SK-N-MC (cell line): ENCODE measurements around the gene ZSCAN4.

ENCODE experiments used
- DNase-seq: peaks from one replicate; pipeline ENCODE4 v3.0.0-alpha.2; 2011; ENCODE audit warnings: low read depth, low spot score
- H3K27ac ChIP-seq: fragments of 200-600 bp; sonication (generic); 2 replicates; pipeline ENCODE4 v1.5.1; 2016; ENCODE audit warnings: mixed run types
- H3K36me3 ChIP-seq: fragments of 200-600 bp; sonication (generic); 2 replicates; pipeline ENCODE4 v1.6.1; 2017; ENCODE audit warnings: antibody characterized with exemption, low read length, mixed read lengths; ENCODE audit not compliant: insufficient read depth
- H3K4me3 ChIP-seq: fragments of 200-600 bp; sonication (generic); 2 replicates; pipeline ENCODE4 v1.5.1; 2016
- H3K9ac ChIP-seq: fragments of 200-600 bp; sonication (generic); 2 replicates; pipeline ENCODE4 v1.8.0; 2017; ENCODE audit warnings: mixed run types, mixed read lengths; ENCODE audit not compliant: insufficient read length
- H3K9me3 ChIP-seq: fragments of 200-600 bp; sonication (generic); 2 replicates; pipeline ENCODE4 v1.6.1; 2017; ENCODE audit warnings: low read depth, mild to moderate bottlenecking, antibody characterized with exemption, low read length, moderate library complexity, mixed read lengths
- EZH2 ChIP-seq: fragments of 200-600 bp; sonication (generic); IDR thresholded peaks from one replicate; pipeline ENCODE4 v1.6.1; 2017; ENCODE audit warnings: antibody characterized with exemption
- FOXP2 ChIP-seq: optimal IDR thresholded peaks from 2 replicates; pipeline ENCODE3; 2011; ENCODE audit warnings: mild to moderate bottlenecking, moderate library complexity; ENCODE audit not compliant: insufficient read depth; ENCODE audit errors: extremely low read length, control extremely low read depth
- POLR2AphosphoS5 ChIP-seq: IDR thresholded peaks from 2 replicates; pipeline ENCODE4 v1.6.1; 2012; ENCODE audit warnings: mild to moderate bottlenecking, low read depth, low read length, borderline replicate concordance

ZSCAN4 gene

DNA sequence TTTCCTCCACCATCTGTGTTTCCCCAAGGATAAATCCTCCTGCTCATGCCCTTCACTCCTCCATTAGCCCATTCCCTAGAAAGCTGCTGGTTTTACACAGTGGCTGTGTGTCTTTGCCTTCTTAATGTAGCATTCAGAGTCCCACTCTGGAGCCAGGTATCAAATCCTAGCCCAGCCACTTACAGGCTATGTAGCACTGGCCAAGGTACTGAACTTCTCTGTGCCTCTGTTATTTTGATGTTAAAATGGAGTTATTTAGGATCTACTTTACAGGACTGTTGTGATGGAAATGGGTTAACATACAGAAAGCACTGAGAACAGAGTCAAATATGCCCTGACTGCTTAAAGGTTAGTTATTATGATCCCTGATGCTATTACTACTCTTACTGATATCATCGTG is 1.5 kb upstream of the ZSCAN4 start:
- no peak overlapping the region for H3K27ac ChIP-seq
- no peak overlapping the region for H3K9ac ChIP-seq
- no peak overlapping the region for H3K4me3 ChIP-seq
- H3K9me3 ChIP-seq = no peaks in the 10 kb centered on the region
- DNase-seq = no peak
- no peaks in the 10 kb centered on the region for H3K36me3 ChIP-seq
- TF ChIP-seq POLR2AphosphoS5 (no peak), EZH2 (no peak), FOXP2 (no peak)

DNA sequence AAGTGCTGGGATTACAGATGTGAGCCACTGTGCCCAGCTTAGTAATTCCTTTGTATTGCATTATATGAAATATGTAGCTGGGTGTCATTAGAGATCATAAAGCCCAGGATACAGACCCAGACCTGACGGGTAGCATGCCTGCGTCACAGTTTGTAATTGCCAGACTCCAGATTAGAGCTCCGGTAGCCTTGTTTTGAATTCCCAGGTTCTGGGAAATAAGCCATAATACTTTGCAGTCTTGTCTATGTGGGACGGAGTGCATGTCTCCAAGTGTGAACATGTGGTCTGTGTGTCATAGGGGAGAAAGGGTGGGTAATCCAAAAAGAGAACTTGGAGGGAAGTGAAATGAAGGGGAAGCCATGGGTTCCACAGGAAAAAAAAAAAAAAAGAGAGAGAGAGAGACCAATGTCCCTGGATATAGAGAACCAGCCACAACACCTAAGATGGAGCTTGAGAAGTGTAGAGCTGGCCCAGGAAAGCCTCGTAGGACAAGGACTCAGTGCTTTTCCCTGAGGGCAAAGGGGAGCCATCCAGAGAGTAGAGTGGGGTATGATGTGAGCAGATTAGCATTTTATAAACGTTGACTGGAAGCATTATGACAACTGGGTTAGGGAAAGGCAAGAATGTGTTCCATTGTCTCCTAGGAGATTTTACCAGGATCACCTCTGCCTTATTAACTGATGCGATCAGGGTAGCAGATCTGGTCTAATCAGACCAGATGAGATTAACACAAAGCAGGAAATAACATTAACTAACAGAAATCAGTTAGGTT is 2.6 kb downstream of the ZSCAN4 start:
- DNase-seq = no peak
- H3K27ac ChIP-seq = no peak overlapping the region
- no peak for TF ChIP-seq EZH2
- TF ChIP-seq FOXP2 = no peak
- TF ChIP-seq POLR2AphosphoS5 = no peak

DNA sequence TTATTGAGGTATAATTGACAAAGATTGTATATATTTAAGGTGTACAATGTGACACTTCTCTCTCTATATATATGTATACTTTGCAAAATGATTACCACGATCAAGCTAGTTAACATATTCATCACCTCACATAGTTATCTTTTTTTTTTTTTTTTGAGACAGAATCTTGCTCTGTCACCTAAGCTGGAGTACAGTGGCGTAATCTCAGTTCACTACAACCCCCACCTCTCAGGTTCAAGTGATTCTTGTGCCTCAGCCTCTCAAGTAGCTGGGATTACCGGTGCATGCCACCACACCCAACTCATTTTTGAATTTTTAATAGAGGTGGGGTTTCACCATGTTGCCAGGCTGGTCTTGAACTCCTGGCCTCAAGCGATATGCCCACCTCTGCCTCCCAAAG is 3.7 kb downstream of the ZSCAN4 start:
- Histone ChIP-seq H3K27ac (no peak overlapping the region), H3K36me3 (no peaks in the 10 kb centered on the region), H3K9ac (no peak overlapping the region), H3K9me3 (no peaks in the 10 kb centered on the region), H3K4me3 (no peak overlapping the region)
- TF ChIP-seq FOXP2 (no peak), POLR2AphosphoS5 (no peak), EZH2 (no peak)
- DNase-seq = no peak

More for the DNA sequence above, 2.6 kb downstream of the ZSCAN4 start:
- no peaks in the 10 kb centered on the region for H3K36me3 ChIP-seq
- no peak overlapping the region for H3K9ac ChIP-seq
- no peak overlapping the region for H3K4me3 ChIP-seq
- no peaks in the 10 kb centered on the region for H3K9me3 ChIP-seq

DNA sequence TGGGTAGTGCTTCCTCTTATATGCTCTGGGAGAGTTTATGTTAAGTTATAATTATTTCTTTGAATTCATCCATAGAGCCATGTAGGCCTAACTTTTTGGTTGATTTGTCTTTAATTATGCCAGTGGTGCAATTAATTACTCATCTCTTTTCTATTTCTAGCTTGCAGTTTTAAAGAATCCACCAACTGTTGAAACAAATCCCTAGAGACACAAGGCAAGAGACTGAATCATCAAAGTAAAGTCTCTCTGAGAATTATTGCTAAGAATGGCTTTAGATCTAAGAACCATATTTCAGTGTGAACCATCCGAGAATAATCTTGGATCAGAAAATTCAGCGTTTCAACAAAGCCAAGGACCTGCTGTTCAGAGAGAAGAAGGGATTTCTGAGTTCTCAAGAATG is 7.1 kb downstream of the ZSCAN4 start:
- Histone ChIP-seq H3K9ac (no peak overlapping the region), H3K27ac (no peak overlapping the region), H3K9me3 (no peaks in the 10 kb centered on the region), H3K4me3 (no peak overlapping the region), H3K36me3 (no peaks in the 10 kb centered on the region)
- DNase-seq = no peak
- TF ChIP-seq EZH2 (no peak), POLR2AphosphoS5 (no peak), FOXP2 (no peak)

DNA sequence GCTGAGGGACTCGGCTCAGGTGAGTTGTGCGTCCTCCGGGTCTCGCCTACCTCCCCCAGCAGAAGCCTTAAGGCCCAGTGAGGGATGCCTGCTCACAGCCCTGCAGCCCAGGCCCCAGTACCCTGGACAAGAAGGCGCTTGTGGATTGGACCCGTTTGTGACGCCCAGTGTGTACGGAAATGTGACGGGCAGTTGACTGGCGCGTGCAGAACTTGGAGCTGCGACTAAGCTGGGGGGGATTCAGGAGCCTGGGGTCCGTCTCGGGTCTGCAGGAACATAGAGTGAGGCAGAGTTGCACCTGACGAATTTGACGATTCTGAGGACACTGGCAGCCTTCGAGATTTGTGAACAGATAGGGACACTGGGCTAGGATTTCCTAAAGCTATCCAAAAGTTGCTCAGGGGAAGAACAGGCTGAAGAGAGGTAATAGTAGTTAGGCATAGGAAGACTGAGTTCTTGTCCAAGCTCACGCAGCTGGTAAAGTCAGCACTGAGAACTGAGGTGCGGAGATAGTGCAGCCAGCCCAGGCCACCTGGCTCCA is 13.6 kb downstream of the ZSCAN4 start:
- Histone ChIP-seq H3K9ac (peak overlapping the region; percentile 85), H3K36me3 (peaks cover 50% of the 10 kb centered on the region), H3K4me3 (peak overlapping the region; percentile 98), H3K9me3 (peaks cover 49% of the 10 kb centered on the region), H3K27ac (peak overlapping the region; percentile 62)
- DNase-seq = no peak
- no peak for TF ChIP-seq EZH2
- TF ChIP-seq POLR2AphosphoS5 = no peak
- TF ChIP-seq FOXP2 = no peak

DNA sequence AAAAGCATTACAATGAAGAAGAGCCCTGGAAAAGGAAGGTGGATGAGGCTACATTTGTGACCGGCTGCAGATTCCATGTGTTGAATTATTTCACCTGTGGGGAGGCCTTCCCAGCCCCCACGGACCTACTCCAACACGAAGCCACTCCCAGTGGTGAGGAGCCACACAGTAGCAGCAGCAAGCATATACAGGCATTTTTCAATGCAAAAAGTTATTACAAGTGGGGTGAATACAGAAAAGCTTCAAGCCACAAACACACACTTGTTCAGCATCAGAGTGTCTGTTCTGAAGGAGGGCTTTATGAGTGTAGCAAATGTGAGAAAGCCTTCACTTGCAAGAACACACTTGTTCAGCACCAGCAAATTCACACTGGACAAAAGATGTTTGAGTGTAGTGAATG is 18.0 kb downstream of the ZSCAN4 start:
- Histone ChIP-seq H3K4me3 (no peak overlapping the region), H3K36me3 (peaks cover 78% of the 10 kb centered on the region), H3K27ac (no peak overlapping the region), H3K9me3 (peaks cover 68% of the 10 kb centered on the region), H3K9ac (no peak overlapping the region)
- DNase-seq = no peak
- no peak for TF ChIP-seq POLR2AphosphoS5
- no peak for TF ChIP-seq EZH2
- no peak for TF ChIP-seq FOXP2

DNA sequence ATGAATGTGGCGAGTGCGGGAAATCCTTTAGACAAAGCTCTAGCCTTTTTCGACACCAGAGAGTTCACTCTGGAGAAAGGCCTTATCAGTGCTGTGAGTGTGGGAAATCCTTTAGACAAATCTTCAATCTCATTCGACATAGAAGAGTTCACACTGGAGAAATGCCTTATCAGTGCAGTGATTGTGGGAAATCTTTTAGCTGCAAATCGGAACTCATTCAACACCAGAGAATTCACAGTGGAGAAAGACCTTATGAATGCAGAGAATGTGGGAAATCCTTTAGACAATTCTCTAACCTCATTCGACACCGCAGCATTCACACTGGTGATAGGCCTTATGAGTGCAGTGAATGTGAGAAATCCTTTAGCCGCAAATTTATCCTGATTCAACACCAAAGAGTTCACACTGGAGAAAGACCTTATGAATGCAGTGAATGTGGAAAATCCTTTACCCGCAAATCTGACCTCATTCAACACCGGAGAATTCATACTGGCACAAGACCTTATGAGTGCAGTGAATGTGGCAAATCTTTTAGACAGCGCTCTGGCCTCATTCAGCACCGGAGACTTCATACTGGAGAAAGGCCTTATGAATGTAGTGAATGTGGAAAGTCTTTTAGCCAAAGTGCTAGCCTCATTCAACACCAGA is 18.8 kb downstream of the ZSCAN4 start:
- H3K36me3 ChIP-seq = peaks cover 75% of the 10 kb centered on the region
- H3K27ac ChIP-seq = no peak overlapping the region
- no peak for TF ChIP-seq EZH2
- no peak for TF ChIP-seq FOXP2
- no peak for TF ChIP-seq POLR2AphosphoS5
- H3K9me3 ChIP-seq = peaks cover 66% of the 10 kb centered on the region
- no peak overlapping the region for H3K4me3 ChIP-seq
- no peak for DNase-seq
- no peak overlapping the region for H3K9ac ChIP-seq

DNA sequence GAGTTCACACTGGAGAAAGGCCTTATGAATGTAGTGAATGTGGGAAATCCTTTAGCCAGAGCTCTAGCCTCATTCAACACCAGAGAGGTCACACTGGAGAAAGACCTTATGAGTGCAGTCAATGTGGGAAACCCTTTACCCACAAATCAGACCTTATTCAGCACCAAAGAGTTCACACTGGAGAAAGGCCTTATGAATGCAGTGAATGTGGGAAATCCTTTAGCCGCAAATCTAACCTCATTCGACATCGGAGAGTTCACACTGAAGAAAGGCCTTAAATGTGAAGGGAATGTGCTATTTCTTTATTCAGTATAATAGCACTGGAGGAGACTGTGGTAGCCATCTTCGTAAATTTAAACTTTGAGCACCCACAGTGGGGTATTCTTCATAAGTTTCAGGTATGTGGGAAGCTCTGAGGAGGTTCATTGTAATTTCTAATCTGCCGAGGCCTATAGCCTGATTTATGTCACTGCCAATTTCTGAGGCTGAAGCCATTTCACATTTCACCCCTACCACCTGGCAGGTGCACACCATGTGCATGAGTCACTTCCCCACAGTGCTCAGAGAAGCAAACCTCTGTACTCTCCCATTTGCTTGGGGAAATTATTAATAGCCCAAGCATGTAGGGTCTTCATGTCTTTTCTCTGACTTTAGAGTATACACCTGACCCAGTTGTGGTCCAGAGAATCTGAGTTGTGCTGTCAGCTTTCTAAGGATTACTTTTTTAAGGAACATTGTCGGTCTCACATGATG is 19.5 kb downstream of the ZSCAN4 start:
- H3K4me3 ChIP-seq = no peak overlapping the region
- peaks cover 59% of the 10 kb centered on the region for H3K9me3 ChIP-seq
- H3K27ac ChIP-seq = no peak overlapping the region
- H3K36me3 ChIP-seq = peaks cover 72% of the 10 kb centered on the region
- no peak for TF ChIP-seq POLR2AphosphoS5
- no peak for TF ChIP-seq FOXP2
- no peak for TF ChIP-seq EZH2
- DNase-seq = no peak
- H3K9ac ChIP-seq = no peak overlapping the region
